ENCODE results near the gene RNFT2. TPM values are rescaled to one million over a fixed set of nuclear protein-coding genes. Genes with fewer than 3 reads are reported as not detected.

RNFT2 gene
- total RNA-seq, 1 donor from 2014 or later, result 5.6 TPM

GRCh38 chr12:116835484-116835883 lies 97.4 kb downstream of the RNFT2 start:
- no peak for DNase-seq (ENCODE audit: low spot score)

- no peak for DNase-seq (ENCODE audit: low spot score)
These were observed 99.0 kb downstream of the RNFT2 start for GRCh38 chr12:116837097-116837496.

- no peak for DNase-seq (ENCODE audit: low spot score)
These were observed 100.2 kb downstream of the RNFT2 start for GRCh38 chr12:116838365-116838764.

GRCh38 chr12:116839287-116839830 lies 101.2 kb downstream of the RNFT2 start:
- DNase-seq (ENCODE audit: low spot score), result no peak

GRCh38 chr12:116843085-116843484 lies 105.0 kb downstream of the RNFT2 start:
- DNase-seq (ENCODE audit: low spot score), result no peak

GRCh38 chr12:116849216-116849615 lies 111.1 kb downstream of the RNFT2 start:
- no peak for DNase-seq (ENCODE audit: low spot score)

GRCh38 chr12:116852303-116852702 lies 114.2 kb downstream of the RNFT2 start:
- DNase-seq (ENCODE audit: low spot score), result no peak

- no peak for DNase-seq (ENCODE audit: low spot score)
These were observed 115.4 kb downstream of the RNFT2 start for GRCh38 chr12:116853507-116853906.

GRCh38 chr12:116855744-116856470 lies 117.8 kb downstream of the RNFT2 start:
- DNase-seq (ENCODE audit: low spot score), result no peak

- DNase-seq (ENCODE audit: low spot score), result no peak
These were observed 118.6 kb downstream of the RNFT2 start for GRCh38 chr12:116856729-116857128.

GRCh38 chr12:116859079-116859478 lies 121.0 kb downstream of the RNFT2 start:
- DNase-seq (ENCODE audit: low spot score), result no peak

- no peak for DNase-seq (ENCODE audit: low spot score)
These were observed 122.1 kb downstream of the RNFT2 start for GRCh38 chr12:116860263-116860662.

GRCh38 chr12:116861320-116861719 lies 123.2 kb downstream of the RNFT2 start:
- peak; percentile 36 for DNase-seq (ENCODE audit: low spot score)

- DNase-seq (ENCODE audit: low spot score), result no peak
These were observed 124.1 kb downstream of the RNFT2 start for GRCh38 chr12:116862167-116862566.

- DNase-seq (ENCODE audit: low spot score), result no peak
These were observed 125.2 kb downstream of the RNFT2 start for GRCh38 chr12:116863275-116863767.

- no peak for DNase-seq (ENCODE audit: low spot score)
These were observed 126.5 kb downstream of the RNFT2 start for GRCh38 chr12:116864371-116865160.

GRCh38 chr12:116867523-116867922 lies 129.4 kb downstream of the RNFT2 start:
- DNase-seq (ENCODE audit: low spot score), result no peak

- no peak for DNase-seq (ENCODE audit: low spot score)
These were observed 132.2 kb downstream of the RNFT2 start for GRCh38 chr12:116870306-116870705.

GRCh38 chr12:116874324-116874995 lies 136.3 kb downstream of the RNFT2 start:
- no peak for DNase-seq (ENCODE audit: low spot score)

- DNase-seq (ENCODE audit: low spot score), result no peak
These were observed 138.2 kb downstream of the RNFT2 start for GRCh38 chr12:116876151-116876869.

Measured in mucosa of gallbladder (tissue), 1 donor.